ENCODE measurements around the gene TAF12.
"Not testable (repeated sequence)": the region's sequence is repeated elsewhere in the genome, so short reads cannot be mapped to it uniquely, and the experiment has no call there.

The TAF12 gene

GRCh38 chr1:28644494-28644893 is 1.6 kb upstream of the TAF12 start:
- DNase-seq (ENCODE audit: low spot score), result no peak

GRCh38 chr1:28642056-28642846 is 616 bp downstream of the TAF12 start:
- no peak for DNase-seq (ENCODE audit: low spot score)

GRCh38 chr1:28640766-28641165 is 2.1 kb downstream of the TAF12 start:
- DNase-seq (ENCODE audit: low spot score), result peak; percentile 39

DNA sequence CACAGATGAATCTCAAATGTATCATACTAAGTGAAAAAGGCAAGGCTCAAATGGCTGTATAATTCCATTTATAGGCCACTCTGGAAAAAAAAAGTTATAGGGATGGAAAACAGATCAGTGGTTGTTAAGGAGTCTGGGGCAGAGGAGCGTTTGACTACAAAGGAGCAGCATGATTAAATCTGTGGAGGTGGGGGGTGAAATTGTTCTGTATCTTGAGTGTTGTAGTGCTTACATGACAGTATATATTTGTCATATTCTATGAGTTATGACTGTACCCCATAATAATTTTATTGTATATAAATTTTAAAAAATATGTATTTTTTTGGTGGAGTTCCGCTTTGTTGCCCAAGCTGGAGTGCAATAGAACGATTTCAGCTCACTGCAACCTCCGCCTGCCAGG is 10.3 kb downstream of the TAF12 start:
- DNase-seq (ENCODE audit: low spot score), result no peak

DNA sequence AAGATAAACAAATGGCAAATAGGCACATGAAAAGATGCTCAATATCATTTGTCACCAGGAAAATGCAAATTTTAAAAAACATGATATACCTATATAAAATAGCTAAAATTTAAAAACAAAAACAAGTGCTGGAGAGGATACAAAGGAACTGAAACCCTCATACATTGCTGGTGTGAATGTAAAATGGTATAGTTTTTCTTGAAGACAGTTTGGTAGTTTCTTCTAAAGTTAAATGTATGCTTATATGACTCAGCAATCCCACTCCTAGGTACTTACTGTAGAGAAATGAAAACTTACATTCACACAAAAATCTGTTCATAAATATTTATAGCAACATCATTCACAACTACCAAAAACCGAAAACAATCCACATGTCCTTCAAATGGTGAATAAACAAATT is 11.2 kb downstream of the TAF12 start:
- no peak for DNase-seq (ENCODE audit: low spot score)

DNA sequence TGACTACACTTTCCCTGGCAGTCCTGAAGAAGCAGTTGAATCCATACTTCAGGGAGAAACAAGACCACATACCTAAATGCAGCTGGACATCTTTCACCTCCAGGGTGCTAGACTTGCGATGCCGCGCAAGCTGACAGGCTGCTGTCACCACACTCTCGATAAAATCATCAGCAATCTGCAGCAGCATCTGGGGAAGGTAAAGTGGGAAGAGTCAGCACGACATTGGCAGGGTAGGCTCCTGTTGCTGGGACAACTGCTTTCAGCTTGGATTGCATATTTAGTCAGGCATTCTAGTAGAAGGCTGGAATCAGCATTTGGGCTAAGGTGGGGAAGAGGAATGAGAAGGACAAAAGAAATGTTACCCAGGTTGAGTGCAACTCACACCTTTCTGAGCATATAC is 29.7 kb downstream of the TAF12 start:
- no peak for DNase-seq (ENCODE audit: low spot score)

- DNase-seq (ENCODE audit: low spot score), result no peak
Measured at GRCh38 chr1:28606771-28607170, 36.1 kb downstream of the TAF12 start.

GRCh38 chr1:28604962-28605361 is 37.9 kb downstream of the TAF12 start:
- no peak for DNase-seq (ENCODE audit: low spot score)

DNA sequence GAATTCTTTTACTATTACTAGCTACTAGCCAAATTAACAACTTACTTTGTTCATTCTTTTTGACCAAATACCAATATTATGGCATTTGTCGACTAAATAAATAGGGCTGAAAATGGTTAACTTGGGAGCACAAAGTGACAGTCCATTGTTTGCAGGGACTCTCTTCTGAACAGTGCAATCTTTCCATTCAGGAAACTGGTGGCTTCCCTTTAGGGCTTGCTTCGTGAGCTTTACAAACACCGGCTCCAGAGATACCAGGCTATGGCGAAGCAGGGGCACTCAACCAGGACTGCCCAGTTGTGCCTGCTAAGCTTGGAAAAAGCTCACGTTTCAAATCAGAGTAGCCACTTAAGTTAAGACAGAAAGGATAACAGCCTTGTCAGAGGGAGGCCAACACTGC is 38.5 kb downstream of the TAF12 start:
- no peak for DNase-seq (ENCODE audit: low spot score)

GRCh38 chr1:28602536-28603439 is 40.1 kb downstream of the TAF12 start:
- peak; percentile 25 for DNase-seq (ENCODE audit: low spot score)

DNA sequence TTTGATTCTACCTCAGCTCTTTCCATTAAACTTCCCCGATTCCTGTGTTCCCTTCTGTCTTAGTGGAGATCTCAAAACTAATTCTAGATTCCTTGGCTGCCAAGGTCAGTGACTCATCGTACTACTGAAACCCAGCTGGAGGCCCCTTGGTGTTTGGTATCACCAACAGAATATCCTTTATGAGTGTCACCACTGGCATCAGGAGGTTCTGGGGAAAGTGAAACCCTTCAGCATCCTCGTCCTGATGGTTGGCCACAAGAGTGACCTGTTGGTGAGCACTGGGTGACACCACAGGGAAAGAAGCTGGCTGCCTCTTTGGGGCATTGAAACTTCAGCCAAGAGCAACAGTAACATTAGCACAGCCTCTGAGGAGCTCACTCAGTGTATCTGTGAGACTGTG is 41.2 kb downstream of the TAF12 start:
- DNase-seq (ENCODE audit: low spot score), result no peak

DNA sequence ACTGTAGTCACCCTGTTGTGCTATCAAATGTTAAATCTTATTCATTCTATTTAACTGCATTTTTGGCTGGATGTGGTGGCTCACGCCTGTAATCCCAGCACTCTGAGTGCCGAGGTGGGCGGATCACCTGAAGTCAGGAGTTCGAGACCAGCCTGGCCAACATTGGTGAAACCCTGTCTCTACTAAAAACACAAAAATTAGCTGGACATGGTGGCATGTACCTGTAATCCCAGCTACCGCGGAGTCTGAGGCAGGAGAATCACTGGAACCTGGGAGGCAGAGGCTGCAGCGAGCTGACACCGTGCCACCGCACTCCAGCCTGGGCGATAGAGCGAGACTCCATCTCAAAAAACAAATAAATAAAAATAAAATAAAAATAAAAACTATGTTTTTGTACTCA is 46.6 kb downstream of the TAF12 start:
- not testable (repeated sequence) for DNase-seq (ENCODE audit: low spot score)

- no peak for DNase-seq (ENCODE audit: low spot score)
Measured at GRCh38 chr1:28595412-28596191, 47.3 kb downstream of the TAF12 start.

- not testable (repeated sequence) for DNase-seq (ENCODE audit: low spot score)
Measured at GRCh38 chr1:28594686-28595411, 48.0 kb downstream of the TAF12 start.

- not testable (repeated sequence) for DNase-seq (ENCODE audit: low spot score)
Measured at GRCh38 chr1:28593988-28594356, 48.9 kb downstream of the TAF12 start.

- DNase-seq (ENCODE audit: low spot score), result no peak
Measured at GRCh38 chr1:28592321-28593071, 50.4 kb downstream of the TAF12 start.

DNA sequence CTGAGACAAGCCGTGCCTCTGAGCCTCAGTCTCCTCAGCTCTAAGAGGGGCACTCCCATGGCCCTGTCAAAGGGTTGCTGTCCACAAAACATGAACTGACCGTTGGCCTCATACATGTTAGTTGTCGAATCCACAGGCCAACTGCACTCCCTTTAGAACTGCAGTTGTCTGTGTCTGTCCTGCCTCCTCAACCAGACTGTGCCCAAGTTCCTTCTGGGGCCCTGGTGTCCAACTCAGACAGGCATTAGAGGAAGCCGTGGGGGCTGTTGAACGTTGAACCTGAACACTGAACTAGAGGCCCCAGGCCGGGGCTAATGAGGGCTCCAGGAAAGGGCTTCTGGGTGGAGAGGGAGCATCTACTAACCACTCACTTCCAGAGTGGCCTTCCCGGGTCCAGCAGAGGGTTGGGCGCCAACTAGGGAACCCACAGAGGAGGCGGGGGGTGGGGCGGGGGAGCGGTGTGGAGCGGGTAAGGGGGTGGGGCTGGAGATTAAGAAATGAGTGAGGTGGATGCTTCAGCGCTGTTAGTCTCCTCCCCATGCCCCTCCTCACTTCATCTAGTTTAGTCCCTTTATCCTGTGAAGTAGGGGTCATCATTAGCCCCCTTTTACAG is 51.1 kb downstream of the TAF12 start, which contains the start of gene RAB42:
TSS of gene RAB42 (plus strand) at position 558 of the 613 bp plus-strand sequence. CDS start 247 bp downstream, outside the sequence.
- no peak for DNase-seq (ENCODE audit: low spot score)

GRCh38 chr1:28586585-28587391 is 56.1 kb downstream of the TAF12 start:
- DNase-seq (ENCODE audit: low spot score), result not testable (repeated sequence)

DNA sequence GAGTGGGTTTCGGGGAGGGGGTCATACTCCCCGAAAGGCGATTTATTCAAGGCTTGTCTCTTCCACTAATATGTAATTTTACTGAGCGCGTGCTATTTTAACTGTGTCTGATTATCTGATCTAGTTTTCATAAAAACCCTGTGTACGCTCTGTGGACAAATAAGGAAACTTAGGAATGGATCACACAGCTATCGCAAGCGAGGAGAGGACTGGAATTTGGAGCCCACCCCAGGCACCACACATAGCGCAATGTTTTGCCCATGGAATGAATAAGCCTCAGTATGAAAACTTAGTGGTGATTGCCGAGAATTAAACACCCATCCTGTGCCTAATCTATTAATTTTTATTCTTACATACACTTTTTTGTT is 60.6 kb downstream of the TAF12 start:
- DNase-seq (ENCODE audit: low spot score), result no peak
